ENCODE results near the gene CPED1.

DNA sequence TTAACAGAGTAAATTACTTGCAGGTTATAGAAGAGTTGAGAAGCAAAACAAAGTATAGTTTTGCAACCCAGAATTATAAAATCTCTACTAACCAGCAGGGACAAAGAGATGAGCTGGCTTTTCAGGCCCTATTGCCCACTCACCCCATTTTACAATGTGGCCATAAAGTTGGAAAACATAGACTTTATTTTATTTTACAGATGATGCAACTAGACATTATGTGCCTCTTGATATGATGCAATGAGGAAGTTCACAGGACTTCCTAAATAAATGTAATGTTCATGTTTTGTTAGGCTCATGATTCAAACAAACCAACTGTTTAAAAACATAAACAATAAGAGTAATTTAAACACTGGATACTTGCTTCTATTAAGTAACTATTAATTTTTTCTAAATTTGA is 199.2 kb downstream of the CPED1 start:
- no peak for TF ChIP-seq CREB1 (CRISPR knock-in tag; IDR thresholded peaks at IDR 0.05)
- no peak for TF ChIP-seq SMAD3 (CRISPR knock-in tag; IDR thresholded peaks at IDR 0.05; ENCODE audit: borderline replicate concordance)
- no peak for TF ChIP-seq CTCF (IDR thresholded peaks at IDR 0.05)
- no peak for TF ChIP-seq ZNF263 (CRISPR knock-in tag; IDR thresholded peaks at IDR 0.05; ENCODE audit: low read depth)
- no peak for TF ChIP-seq CBFB (CRISPR knock-in tag; IDR thresholded peaks at IDR 0.05; ENCODE audit: low read depth)
- no peak for TF ChIP-seq TP53 (CRISPR knock-in tag; IDR thresholded peaks at IDR 0.05)
- TF ChIP-seq, protein P1, sequence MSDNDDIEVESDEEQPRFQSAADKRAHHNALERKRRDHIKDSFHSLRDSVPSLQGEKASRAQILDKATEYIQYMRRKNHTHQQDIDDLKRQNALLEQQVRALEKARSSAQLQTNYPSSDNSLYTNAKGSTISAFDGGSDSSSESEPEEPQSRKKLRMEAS (CRISPR knock-in tag; IDR thresholded peaks at IDR 0.05), result no peak
- TF ChIP-seq ZNF281 (CRISPR knock-in tag; IDR thresholded peaks at IDR 0.05), result no peak
- TF ChIP-seq ETV6 (CRISPR knock-in tag; IDR thresholded peaks at IDR 0.05), result no peak
- TF ChIP-seq, protein P2, sequence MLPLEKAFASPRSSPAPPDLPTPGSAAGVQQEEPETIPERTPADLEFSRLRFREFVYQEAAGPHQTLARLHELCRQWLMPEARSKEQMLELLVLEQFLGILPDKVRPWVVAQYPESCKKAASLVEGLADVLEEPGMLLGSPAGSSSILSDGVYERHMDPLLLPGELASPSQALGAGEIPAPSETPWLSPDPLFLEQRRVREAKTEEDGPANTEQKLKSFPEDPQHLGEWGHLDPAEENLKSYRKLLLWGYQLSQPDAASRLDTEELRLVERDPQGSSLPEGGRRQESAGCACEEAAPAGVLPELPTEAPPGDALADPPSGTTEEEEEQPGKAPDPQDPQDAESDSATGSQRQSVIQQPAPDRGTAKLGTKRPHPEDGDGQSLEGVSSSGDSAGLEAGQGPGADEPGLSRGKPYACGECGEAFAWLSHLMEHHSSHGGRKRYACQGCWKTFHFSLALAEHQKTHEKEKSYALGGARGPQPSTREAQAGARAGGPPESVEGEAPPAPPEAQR (CRISPR knock-in tag; IDR thresholded peaks at IDR 0.05), result no peak
- TF ChIP-seq ATF3 (CRISPR knock-in tag; conservative IDR thresholded peaks at IDR 0.05), result no peak
- TF ChIP-seq, protein P3, sequence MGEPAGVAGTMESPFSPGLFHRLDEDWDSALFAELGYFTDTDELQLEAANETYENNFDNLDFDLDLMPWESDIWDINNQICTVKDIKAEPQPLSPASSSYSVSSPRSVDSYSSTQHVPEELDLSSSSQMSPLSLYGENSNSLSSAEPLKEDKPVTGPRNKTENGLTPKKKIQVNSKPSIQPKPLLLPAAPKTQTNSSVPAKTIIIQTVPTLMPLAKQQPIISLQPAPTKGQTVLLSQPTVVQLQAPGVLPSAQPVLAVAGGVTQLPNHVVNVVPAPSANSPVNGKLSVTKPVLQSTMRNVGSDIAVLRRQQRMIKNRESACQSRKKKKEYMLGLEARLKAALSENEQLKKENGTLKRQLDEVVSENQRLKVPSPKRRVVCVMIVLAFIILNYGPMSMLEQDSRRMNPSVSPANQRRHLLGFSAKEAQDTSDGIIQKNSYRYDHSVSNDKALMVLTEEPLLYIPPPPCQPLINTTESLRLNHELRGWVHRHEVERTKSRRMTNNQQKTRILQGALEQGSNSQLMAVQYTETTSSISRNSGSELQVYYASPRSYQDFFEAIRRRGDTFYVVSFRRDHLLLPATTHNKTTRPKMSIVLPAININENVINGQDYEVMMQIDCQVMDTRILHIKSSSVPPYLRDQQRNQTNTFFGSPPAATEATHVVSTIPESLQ (CRISPR knock-in tag; IDR thresholded peaks at IDR 0.05), result no peak

All from WTC11 (cell line).